HepG2 (cell line): ENCODE data around the gene TASOR2. TPM values are rescaled to one million over a fixed set of nuclear protein-coding genes. Genes with fewer than 3 reads are reported as not detected.

ENCODE experiments used
- ATF6 ChIP-seq: sonication (generic); formaldehyde crosslinking; conservative IDR thresholded peaks from 2 replicates; pipeline ENCODE4 v1.4.0; 2020; ENCODE audit warnings: missing genetic modification reagents
- BHLHE40 ChIP-seq: IDR thresholded peaks from 2 replicates; pipeline ENCODE4 v1.6.1; 2011; ENCODE audit warnings: low read length, improper control_type of control experiment
- FOXK2 ChIP-seq: fragments of 450-650 bp; IDR thresholded peaks from 2 replicates; pipeline ENCODE4 v1.6.1; 2016
- NFAT5 ChIP-seq: sonication (generic); formaldehyde crosslinking; IDR thresholded peaks from 2 replicates; pipeline ENCODE4 v1.4.0; 2020; ENCODE audit warnings: missing genetic modification reagents
- POGZ ChIP-seq: sonication (generic); formaldehyde crosslinking; IDR thresholded peaks from 2 replicates; pipeline ENCODE4 v1.4.0; 2020; ENCODE audit warnings: mild to moderate bottlenecking, missing genetic modification reagents
- PRMT3 ChIP-seq: sonication (generic); formaldehyde crosslinking; IDR thresholded peaks from 2 replicates; pipeline ENCODE4 v1.8.1; 2022; ENCODE audit warnings: low read depth, mild to moderate bottlenecking, moderate library complexity, missing genetic modification reagents, borderline replicate concordance
- SIN3B ChIP-seq: fragments of 150-350 bp; IDR thresholded peaks from 2 replicates; pipeline ENCODE4 v1.6.1; 2014; ENCODE audit warnings: low read length
- TFDP2 ChIP-seq: sonication (generic); formaldehyde crosslinking; IDR thresholded peaks from 2 replicates; pipeline ENCODE4 v1.4.0; 2020; ENCODE audit warnings: missing genetic modification reagents
- TRAFD1 ChIP-seq: sonication (generic); formaldehyde crosslinking; IDR thresholded peaks from 2 replicates; pipeline ENCODE4 v1.5.1; 2020; ENCODE audit warnings: missing genetic modification reagents, mild to moderate bottlenecking, borderline replicate concordance
- TRIM22 ChIP-seq: fragments of 450-650 bp; IDR thresholded peaks from 2 replicates; pipeline ENCODE4 v1.6.1; 2017
- ZBTB39 ChIP-seq: sonication (generic); formaldehyde crosslinking; IDR thresholded peaks from 2 replicates; pipeline ENCODE4 v1.5.0; 2020; ENCODE audit warnings: missing genetic modification reagents
- ZEB1 ChIP-seq: IDR thresholded peaks from 2 replicates; pipeline ENCODE4 v1.6.1; 2012; ENCODE audit warnings: mild to moderate bottlenecking, low read depth, inconsistent platforms; ENCODE audit not compliant: insufficient replicate concordance
- ZNF713 ChIP-seq: sonication (generic); formaldehyde crosslinking; IDR thresholded peaks from 2 replicates; pipeline ENCODE4 v1.4.0; 2020; ENCODE audit warnings: mild to moderate bottlenecking, missing genetic modification reagents
- ZNF780A ChIP-seq: sonication (generic); formaldehyde crosslinking; IDR thresholded peaks from 2 replicates; pipeline ENCODE4 v1.8.0; 2022; ENCODE audit warnings: mild to moderate bottlenecking, missing genetic modification reagents, moderate library complexity
- polyA plus RNA-seq, 8 experiments: library from polyadenylated mRNA; depleted of rRNA in 3 of 8; stranded (reverse) in 7 of 8; unstranded in 1 of 8; fragments of >200 nt; fragmentation: Illumina TruSeq in 4 of 8; extraction: Trizol in 4 of 8; gene quantifications; 2 replicates each; pipeline versions ENCODE4 v1.2.1 to v1.2.3, GENCODE V29; 2011 to 2016; ENCODE audit warnings: low read depth in 4 of 8, missing spikeins in 1 of 8, mixed read lengths in 1 of 8; ENCODE audit not compliant: insufficient read depth in 1 of 8
- total RNA-seq, 5 experiments: library from RNA; depleted of rRNA; stranded (reverse); fragments of >200 nt; fragmentation: Illumina TruSeq; extraction: Trizol; gene quantifications; 2 replicates each; pipeline ENCODE4 v1.2.3, GENCODE V29; 2016; ENCODE audit warnings: low read depth in 1 of 5

Gene TASOR2
- total and polyA plus RNA-seq, 2 of the 13 experiments (the other 11 are each of a cell fraction or from before 2014, with no cell fraction given): 24.2 to 55.3 TPM

GRCh38 chr10:5659702-5660528 is 24.7 kb upstream of the TASOR2 start (continued):
- TF ChIP-seq ZEB1 (peak; percentile 92), BHLHE40 (peak; percentile 56; the same call in 1 of the 2 replicates), TFDP2 (CRISPR knock-in tag) (peak; percentile 21), ZNF780A (CRISPR knock-in tag) (no peak), SIN3B (0 out of 2 replicates have a peak, but pooled peaks have one; percentile 44), ZNF713 (CRISPR knock-in tag) (0 out of 2 replicates have a peak, but pooled peaks have one; percentile 77), POGZ (CRISPR knock-in tag) (peak; percentile 83), FOXK2 (peak; percentile 95), ATF6 (CRISPR knock-in tag) (no peak), ZBTB39 (CRISPR knock-in tag) (peak; percentile 38; the same call in 1 of the 2 replicates), TRAFD1 (CRISPR knock-in tag) (no peak), TRIM22 (no peak), NFAT5 (CRISPR knock-in tag) (no peak), PRMT3 (CRISPR knock-in tag) (no peak; the same call in 1 of the 2 replicates)
